ENCODE results near the gene SSNA1.

DNA sequence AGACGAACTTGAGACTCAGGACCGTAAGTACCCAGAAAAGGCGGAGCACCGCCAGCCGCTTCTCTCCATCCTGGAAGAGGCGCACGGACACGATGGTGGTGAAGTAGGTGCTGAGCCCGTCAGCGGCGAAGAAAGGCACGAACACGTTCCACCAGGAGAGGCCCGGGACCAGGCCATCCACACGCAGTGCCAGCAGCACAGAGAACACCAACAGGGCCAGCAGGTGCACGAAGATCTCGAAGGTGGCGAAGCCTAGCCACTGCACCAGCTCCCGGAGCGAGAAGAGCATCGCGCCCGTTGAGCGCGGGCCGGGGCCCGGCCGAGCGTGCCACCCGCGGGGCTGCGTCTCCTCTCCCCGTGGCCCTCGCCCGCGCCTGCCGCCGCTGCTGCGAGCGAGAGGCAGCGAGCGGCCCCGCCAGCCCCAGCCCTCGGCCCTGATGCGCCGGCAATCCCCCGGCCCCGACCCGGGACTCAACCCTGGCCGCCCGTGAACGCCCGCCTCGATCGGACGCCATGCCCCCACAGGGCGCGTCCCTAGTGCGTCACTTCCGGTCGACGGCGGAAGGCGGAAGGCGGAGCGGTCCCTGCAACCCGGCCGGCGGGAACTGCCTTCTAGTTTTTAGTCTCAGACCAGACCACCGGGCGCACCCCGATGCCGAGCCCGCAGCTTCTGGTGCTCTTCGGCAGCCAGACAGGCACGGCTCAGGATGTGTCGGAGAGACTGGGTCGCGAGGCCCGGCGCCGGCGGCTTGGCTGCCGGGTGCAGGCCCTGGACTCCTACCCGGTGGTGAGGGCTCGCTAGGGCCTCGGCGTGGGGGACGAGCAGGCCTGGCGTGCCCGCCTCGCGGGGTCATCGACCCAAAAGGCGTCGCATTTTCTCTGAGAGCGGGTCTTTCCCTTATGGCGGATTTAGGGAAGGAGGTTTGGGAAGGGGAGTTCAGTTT is 16.9 kb downstream of the SSNA1 start, which contains the start of the genes NDOR1 and TMEM203:
- TF ChIP-seq, protein P1, sequence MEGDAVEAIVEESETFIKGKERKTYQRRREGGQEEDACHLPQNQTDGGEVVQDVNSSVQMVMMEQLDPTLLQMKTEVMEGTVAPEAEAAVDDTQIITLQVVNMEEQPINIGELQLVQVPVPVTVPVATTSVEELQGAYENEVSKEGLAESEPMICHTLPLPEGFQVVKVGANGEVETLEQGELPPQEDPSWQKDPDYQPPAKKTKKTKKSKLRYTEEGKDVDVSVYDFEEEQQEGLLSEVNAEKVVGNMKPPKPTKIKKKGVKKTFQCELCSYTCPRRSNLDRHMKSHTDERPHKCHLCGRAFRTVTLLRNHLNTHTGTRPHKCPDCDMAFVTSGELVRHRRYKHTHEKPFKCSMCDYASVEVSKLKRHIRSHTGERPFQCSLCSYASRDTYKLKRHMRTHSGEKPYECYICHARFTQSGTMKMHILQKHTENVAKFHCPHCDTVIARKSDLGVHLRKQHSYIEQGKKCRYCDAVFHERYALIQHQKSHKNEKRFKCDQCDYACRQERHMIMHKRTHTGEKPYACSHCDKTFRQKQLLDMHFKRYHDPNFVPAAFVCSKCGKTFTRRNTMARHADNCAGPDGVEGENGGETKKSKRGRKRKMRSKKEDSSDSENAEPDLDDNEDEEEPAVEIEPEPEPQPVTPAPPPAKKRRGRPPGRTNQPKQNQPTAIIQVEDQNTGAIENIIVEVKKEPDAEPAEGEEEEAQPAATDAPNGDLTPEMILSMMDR (IDR thresholded peaks at IDR 0.05), result peak in 1 of 3 experiments; percentile 13
- no peak for TF ChIP-seq EP300 (IDR thresholded peaks at IDR 0.05)
